Calu3 (cell line): ENCODE measurements around the gene POC1A. TPM values are rescaled to one million over a fixed set of nuclear protein-coding genes. Genes with fewer than 3 reads are reported as not detected.

Source experiments
- BruUV-seq: library from RNA; stranded (reverse); fragments of 400-500 nt; replicated peaks from 2 replicates; lab custom pipeline; 2021; lab: Mats Ljungman, UMichigan
- CTCF ChIA-PET: fragments of 300-600 bp; sonication (Branson Sonifier 250); formaldehyde crosslinking; loops from one replicate; lab custom pipeline; 2022; ENCODE audit warnings: antibody characterized with exemption; lab: Charles Lee
- DNase-seq: peaks from one replicate; pipeline ENCODE4 v3.0.0; 2022
- H3K27ac Mint-ChIP-seq: one replicate; pipeline ENCODE4 v1.8.0; 2022; ENCODE audit warnings: mixed read lengths; ENCODE audit not compliant: unreplicated experiment
- H3K27me3 Mint-ChIP-seq: one replicate; pipeline ENCODE4 v1.8.0; 2022; ENCODE audit warnings: mixed read lengths; ENCODE audit not compliant: unreplicated experiment
- H3K36me3 Mint-ChIP-seq: one replicate; pipeline ENCODE4 v1.8.0; 2022; ENCODE audit warnings: mild to moderate bottlenecking, moderate library complexity, mixed read lengths; ENCODE audit not compliant: insufficient read depth, unreplicated experiment
- H3K4me1 Mint-ChIP-seq: one replicate; pipeline ENCODE4 v1.8.0; 2022; ENCODE audit warnings: mild to moderate bottlenecking, low read depth, mixed read lengths; ENCODE audit not compliant: unreplicated experiment
- H3K4me3 Mint-ChIP-seq: one replicate; pipeline ENCODE4 v1.8.0; 2022; ENCODE audit warnings: mild to moderate bottlenecking, low read depth, moderate library complexity, mixed read lengths; ENCODE audit not compliant: unreplicated experiment
- H3K9me3 Mint-ChIP-seq: one replicate; pipeline ENCODE4 v1.8.0; 2022; ENCODE audit warnings: low read depth, mixed read lengths; ENCODE audit not compliant: unreplicated experiment
- intact Hi-C: fragments of 100-400 bp; cut with micrococcal nuclease; formaldehyde crosslinking; loops from one replicate; pipeline ENCODE4 v1.10.0; 2022; ENCODE audit not compliant: unreplicated experiment
- total RNA-seq: library from RNA; stranded (reverse); gene quantifications from 2 replicates; pipeline ENCODE4 v1.2.3, GENCODE V29; 2022
- TF ChIP-seq, protein P1 (sequence below): fragments of 200-600 bp; IDR thresholded peaks from one replicate; pipeline ENCODE4 v1.8.0; 2022; ENCODE audit warnings: antibody characterized with exemption; ENCODE audit not compliant: unreplicated experiment

The POC1A gene
- total RNA-seq, 1 experiment from 2014 or later, result 26.9 TPM

DNA sequence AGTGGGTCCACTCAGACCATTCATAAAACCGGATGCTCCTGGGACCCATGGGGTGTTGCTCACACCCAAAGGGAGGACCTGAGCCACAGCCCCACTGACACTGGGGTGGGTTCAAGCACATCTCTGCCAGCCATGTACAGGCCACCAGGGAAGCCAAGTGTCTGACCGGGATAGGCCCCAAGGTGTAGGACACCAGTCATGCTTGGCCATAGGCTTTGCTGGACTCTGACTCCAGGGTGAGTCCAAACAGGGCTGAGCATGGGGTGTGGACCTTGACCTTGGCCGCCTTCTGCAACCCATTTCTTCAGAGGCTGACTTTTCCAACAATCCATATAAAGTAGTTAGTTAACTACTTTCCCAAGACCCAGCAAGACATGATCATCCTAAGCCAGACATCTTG, 66.5 kb downstream of the POC1A start:
- intact Hi-C loops, result no loop called here
- Mint-ChIP-seq H3K4me1 (no peaks in the 10 kb centered on the region), H3K4me3 (no peak overlapping the region), H3K27me3 (no peaks in the 10 kb centered on the region), H3K27ac (no peak overlapping the region), H3K9me3 (no peaks in the 10 kb centered on the region), H3K36me3 (no peaks in the 10 kb centered on the region)
- TF ChIP-seq, protein P1, sequence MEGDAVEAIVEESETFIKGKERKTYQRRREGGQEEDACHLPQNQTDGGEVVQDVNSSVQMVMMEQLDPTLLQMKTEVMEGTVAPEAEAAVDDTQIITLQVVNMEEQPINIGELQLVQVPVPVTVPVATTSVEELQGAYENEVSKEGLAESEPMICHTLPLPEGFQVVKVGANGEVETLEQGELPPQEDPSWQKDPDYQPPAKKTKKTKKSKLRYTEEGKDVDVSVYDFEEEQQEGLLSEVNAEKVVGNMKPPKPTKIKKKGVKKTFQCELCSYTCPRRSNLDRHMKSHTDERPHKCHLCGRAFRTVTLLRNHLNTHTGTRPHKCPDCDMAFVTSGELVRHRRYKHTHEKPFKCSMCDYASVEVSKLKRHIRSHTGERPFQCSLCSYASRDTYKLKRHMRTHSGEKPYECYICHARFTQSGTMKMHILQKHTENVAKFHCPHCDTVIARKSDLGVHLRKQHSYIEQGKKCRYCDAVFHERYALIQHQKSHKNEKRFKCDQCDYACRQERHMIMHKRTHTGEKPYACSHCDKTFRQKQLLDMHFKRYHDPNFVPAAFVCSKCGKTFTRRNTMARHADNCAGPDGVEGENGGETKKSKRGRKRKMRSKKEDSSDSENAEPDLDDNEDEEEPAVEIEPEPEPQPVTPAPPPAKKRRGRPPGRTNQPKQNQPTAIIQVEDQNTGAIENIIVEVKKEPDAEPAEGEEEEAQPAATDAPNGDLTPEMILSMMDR, result no peak
- BruUV-seq, result no TSS peak
- DNase-seq, result no peak
- CTCF ChIA-PET, result interaction anchor here (0.6 to 1.2 kb wide), 2 partner anchors 12 to 24 kb away, joined by 3 read pairs; no protein-coding TSS in a partner anchor

DNA sequence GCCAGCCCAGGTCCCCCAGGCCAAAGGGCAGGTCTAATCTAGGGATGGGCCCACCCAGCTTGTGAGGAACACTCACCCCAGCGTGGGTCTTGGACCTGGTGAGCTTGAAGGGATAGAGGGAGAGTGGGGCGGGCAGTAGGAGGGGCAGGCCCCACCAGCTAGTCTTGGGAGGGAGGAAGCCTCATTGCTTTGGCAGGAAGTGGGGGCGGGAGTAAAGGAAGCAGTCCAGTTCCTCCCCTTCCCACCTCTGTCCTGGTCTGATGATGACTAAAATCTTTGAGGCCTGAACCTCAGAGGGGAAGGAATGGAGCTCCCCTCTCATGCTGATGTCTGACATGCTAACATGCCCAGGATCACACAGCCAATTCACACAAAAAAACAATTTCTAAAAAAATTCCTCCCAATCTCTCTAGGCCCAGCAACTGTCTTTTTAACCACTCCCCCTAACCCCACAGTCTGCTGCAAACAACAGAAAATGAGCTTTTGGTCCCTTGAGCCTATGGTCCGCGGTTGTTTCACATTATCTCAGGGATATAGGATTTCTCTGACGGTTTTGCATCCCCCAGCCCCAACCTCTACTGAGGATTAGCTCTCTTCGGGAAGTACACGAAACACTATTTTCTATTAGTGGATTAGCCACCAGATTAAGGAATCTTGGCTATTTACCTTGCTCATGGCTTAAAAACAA, 67.1 kb downstream of the POC1A start:
- BruUV-seq, result no TSS peak
- H3K27me3 Mint-ChIP-seq, result no peaks in the 10 kb centered on the region
- no peaks in the 10 kb centered on the region for H3K4me1 Mint-ChIP-seq
- intact Hi-C loops, result no loop called here
- H3K27ac Mint-ChIP-seq, result no peak overlapping the region
- H3K9me3 Mint-ChIP-seq, result no peaks in the 10 kb centered on the region
- no peak for DNase-seq
- H3K4me3 Mint-ChIP-seq, result no peak overlapping the region
- no peaks in the 10 kb centered on the region for H3K36me3 Mint-ChIP-seq
- CTCF ChIA-PET, result no interaction called here
- TF ChIP-seq, protein P1, result no peak

DNA sequence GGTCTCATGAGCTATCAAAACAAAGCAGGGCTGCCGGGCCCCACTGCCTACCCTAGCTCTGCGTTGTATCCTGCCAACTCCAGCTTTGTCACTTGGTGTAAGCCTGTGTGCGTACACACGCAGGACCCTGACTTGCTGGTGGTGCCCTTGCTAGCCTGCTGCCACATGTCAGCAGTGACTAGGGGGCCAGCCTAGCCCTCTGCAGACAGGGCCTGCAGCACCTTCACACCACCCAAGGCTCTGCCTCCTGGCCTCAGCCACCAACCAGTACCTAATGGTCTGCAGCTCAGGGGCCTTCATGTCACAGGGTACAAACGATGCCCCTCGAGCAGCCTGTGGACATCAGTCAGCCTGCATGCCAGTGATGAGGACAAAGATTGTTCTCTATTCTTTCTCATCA, 67.8 kb downstream of the POC1A start:
- no peaks in the 10 kb centered on the region for H3K4me1 Mint-ChIP-seq
- peaks cover 4% of the 10 kb centered on the region for H3K36me3 Mint-ChIP-seq
- BruUV-seq, result no TSS peak
- CTCF ChIA-PET, result no interaction called here
- no peaks in the 10 kb centered on the region for H3K9me3 Mint-ChIP-seq
- no peak overlapping the region for H3K4me3 Mint-ChIP-seq
- H3K27ac Mint-ChIP-seq, result no peak overlapping the region
- no peak for DNase-seq
- TF ChIP-seq, protein P1, result no peak
- no peaks in the 10 kb centered on the region for H3K27me3 Mint-ChIP-seq
- intact Hi-C loops, result no loop called here

DNA sequence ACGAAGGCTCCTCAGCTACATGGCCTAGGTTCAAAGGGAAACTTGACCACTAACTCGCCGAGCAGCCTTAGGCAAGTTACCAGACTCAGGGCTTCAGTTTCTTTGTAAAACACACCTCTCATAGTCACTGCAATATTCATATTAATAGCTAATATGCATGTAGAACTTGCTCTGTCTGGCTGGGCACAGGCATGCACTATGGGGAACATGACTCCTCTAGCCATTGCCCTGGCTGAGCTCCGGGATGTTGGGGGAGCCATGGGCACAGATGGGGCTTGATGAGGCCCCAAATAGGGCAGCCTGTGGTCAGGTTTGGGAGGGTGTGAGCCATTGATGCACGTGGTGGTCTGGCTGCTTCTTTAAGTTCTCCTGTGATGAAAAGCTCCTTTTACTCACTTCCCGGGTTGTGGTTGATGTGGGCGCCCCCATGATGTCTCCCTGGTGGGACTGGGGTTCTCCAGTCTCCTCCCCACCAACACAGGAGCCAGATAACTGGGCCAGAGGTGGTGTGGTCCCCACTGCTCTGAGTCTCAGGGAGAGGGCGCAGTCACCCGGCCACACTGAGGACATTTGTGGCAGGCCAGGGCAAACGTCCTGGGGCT, 68.4 kb downstream of the POC1A start:
- TF ChIP-seq, protein P1, result no peak
- Mint-ChIP-seq H3K9me3 (no peaks in the 10 kb centered on the region), H3K36me3 (peaks cover 9% of the 10 kb centered on the region), H3K27ac (no peak overlapping the region), H3K4me3 (no peak overlapping the region), H3K4me1 (no peaks in the 10 kb centered on the region), H3K27me3 (no peaks in the 10 kb centered on the region)
- intact Hi-C loops, result no loop called here
- no peak for DNase-seq
- CTCF ChIA-PET, result no interaction called here
- no TSS peak for BruUV-seq
